Measurements from ENCODE around the gene HSCB. TPM values are rescaled to one million over a fixed set of nuclear protein-coding genes. Genes with fewer than 3 reads are reported as not detected.

HSCB gene
- total and polyA plus RNA-seq, 9 of the 15 experiments (the other 6 are each of a cell fraction or from before 2014, with no cell fraction given): 2.6 to 13.1 (median 8.6) TPM

- TF ChIP-seq ZNF407 (IDR thresholded peaks at IDR 0.05; ENCODE audit: low read depth) (no peak), ZNF165 (CRISPR knock-in tag; IDR thresholded peaks at IDR 0.05; ENCODE audit: borderline replicate concordance) (no peak), ZNF384 (IDR thresholded peaks at IDR 0.05; ENCODE audit: low read depth, low read length) (no peak), ZKSCAN1 (IDR thresholded peaks at IDR 0.05; ENCODE audit: low read depth, low read length) (0 out of 2 replicates have a peak, but pooled peaks have one; percentile 26), ATF2 (CRISPR knock-in tag; IDR thresholded peaks at IDR 0.05) (no peak), COPS2 (conservative IDR thresholded peaks at IDR 0.05) (no peak), SPI1 (IDR thresholded peaks at IDR 0.05; ENCODE audit: borderline replicate concordance, low read depth, low read length) (peak; percentile 72), SIX5 (IDR thresholded peaks at IDR 0.05; ENCODE audit: borderline replicate concordance in 1 of 2, insufficient read depth in 1 of 2, low read depth in 1 of 2, low read length in 2 of 2) (no peak), ZBTB12 (CRISPR knock-in tag; IDR thresholded peaks at IDR 0.05) (no peak), ZNF695 (CRISPR knock-in tag; IDR thresholded peaks at IDR 0.05) (no peak), NCOR1 (IDR thresholded peaks at IDR 0.05) (no peak), ZNF134 (CRISPR knock-in tag; conservative IDR thresholded peaks at IDR 0.05) (no peak), HDGF (IDR thresholded peaks at IDR 0.05) (no peak), HDAC6 (IDR thresholded peaks at IDR 0.05; ENCODE audit: low read depth, low read length) (no peak), EGR1 (conservative IDR thresholded peaks at IDR 0.05) (peak; percentile 83), SOX6 (IDR thresholded peaks at IDR 0.05) (no peak), POLR2B (IDR thresholded peaks at IDR 0.05; ENCODE audit: low read depth, partially characterized antibody) (peak; percentile 22), CTBP1 (IDR thresholded peaks at IDR 0.05; ENCODE audit: borderline replicate concordance) (no peak), NR3C1 (CRISPR knock-in tag; IDR thresholded peaks at IDR 0.05) (no peak)
Measured at GRCh38 chr22:28741200-28741784, 547 bp upstream of the HSCB start (continued).

All from K562 (cell line).